Astrocyte (in vitro differentiated cells and primary cell): ENCODE data around the gene METRNL. TPM values are rescaled to one million over a fixed set of nuclear protein-coding genes. Genes with fewer than 3 reads are reported as not detected.
"Not testable (repeated sequence)": the region's sequence is repeated elsewhere in the genome, so short reads cannot be mapped to it uniquely, and the experiment has no call there.

ENCODE experiments used
- DNase-seq: peaks from one replicate; pipeline ENCODE4 v3.0.0-alpha.2; 2010; ENCODE audit warnings: low read depth
- FAIRE-seq: peaks from 2 replicates; lab custom pipeline; 2011; peaks lifted over from hg19 to GRCh38; lab: Jason Lieb, UNC
- H2AFZ ChIP-seq: 2 replicates; pipeline ENCODE4 v1.6.0; 2012; ENCODE audit warnings: low read depth, low read length, inconsistent platforms
- H3K27ac ChIP-seq: 2 replicates; pipeline ENCODE4 v1.5.1; 2011; ENCODE audit warnings: low read depth, low read length, inconsistent platforms
- H3K27me3 ChIP-seq: 2 replicates; pipeline ENCODE4 v1.6.0; 2011; ENCODE audit warnings: low read length, inconsistent platforms; ENCODE audit not compliant: insufficient read depth
- H3K36me3 ChIP-seq: 2 replicates; pipeline ENCODE4 v1.5.1; 2011; ENCODE audit warnings: low read length, inconsistent platforms; ENCODE audit not compliant: insufficient read depth
- H3K4me1 ChIP-seq: 2 replicates; pipeline ENCODE4 v1.5.1; 2011; ENCODE audit warnings: low read length, inconsistent platforms; ENCODE audit not compliant: insufficient read depth
- H3K4me2 ChIP-seq: 2 replicates; pipeline ENCODE4 v1.6.0; 2012; ENCODE audit warnings: low read length, inconsistent platforms
- H3K4me3 ChIP-seq: 2 replicates; pipeline ENCODE4 v1.5.1; 2011; ENCODE audit warnings: low read depth, mild to moderate bottlenecking, low read length, inconsistent platforms; ENCODE audit not compliant: insufficient read depth
- H3K79me2 ChIP-seq: 2 replicates; pipeline ENCODE4 v1.6.0; 2012; ENCODE audit warnings: mild to moderate bottlenecking, low read length, inconsistent platforms; ENCODE audit not compliant: insufficient read depth
- H3K9ac ChIP-seq: 2 replicates; pipeline ENCODE4 v1.6.0; 2012; ENCODE audit warnings: mild to moderate bottlenecking, low read length, inconsistent platforms
- H3K9me3 ChIP-seq: 2 replicates; pipeline ENCODE4 v1.5.1; 2012; ENCODE audit warnings: low read depth, mild to moderate bottlenecking, low read length, inconsistent platforms; ENCODE audit not compliant: insufficient read depth
- H4K20me1 ChIP-seq: 2 replicates; pipeline ENCODE4 v1.6.0; 2012; ENCODE audit warnings: low read length, inconsistent platforms; ENCODE audit not compliant: insufficient read depth
- H3K27ac Mint-ChIP-seq: one replicate; pipeline ENCODE4 v1.8.0; 2021; ENCODE audit warnings: mild to moderate bottlenecking, mixed read lengths; ENCODE audit not compliant: unreplicated experiment
- H3K27me3 Mint-ChIP-seq: one replicate; pipeline ENCODE4 v1.8.0; 2021; ENCODE audit warnings: low read depth, mixed read lengths; ENCODE audit not compliant: unreplicated experiment
- H3K36me3 Mint-ChIP-seq: one replicate; pipeline ENCODE4 v1.8.0; 2021; ENCODE audit warnings: low read depth, mixed read lengths; ENCODE audit not compliant: unreplicated experiment
- H3K4me1 Mint-ChIP-seq: one replicate; pipeline ENCODE4 v1.8.0; 2021; ENCODE audit warnings: low read depth, mixed read lengths; ENCODE audit not compliant: unreplicated experiment
- H3K4me3 Mint-ChIP-seq: one replicate; pipeline ENCODE4 v1.8.0; 2021; ENCODE audit warnings: mild to moderate bottlenecking, moderate library complexity, mixed read lengths; ENCODE audit not compliant: unreplicated experiment
- H3K9me3 Mint-ChIP-seq: one replicate; pipeline ENCODE4 v1.8.0; 2021; ENCODE audit warnings: mild to moderate bottlenecking, mixed read lengths; ENCODE audit not compliant: unreplicated experiment
- CTCF ChIP-seq: IDR thresholded peaks from 2 replicates; pipeline ENCODE4 v1.5.1; 2011; ENCODE audit warnings: low read depth, mild to moderate bottlenecking, inconsistent platforms, low read length, moderate library complexity; ENCODE audit not compliant: insufficient read depth
- EZH2 ChIP-seq: IDR thresholded peaks from 2 replicates; pipeline ENCODE4 v1.6.1; 2012; ENCODE audit warnings: mild to moderate bottlenecking, low read length, inconsistent platforms; ENCODE audit not compliant: insufficient read depth
- total RNA-seq: library from RNA; stranded (reverse); gene quantifications from 2 replicates; pipeline ENCODE4 v1.2.1, GENCODE V29; 2021

The METRNL gene
- total RNA-seq, 1 donor from 2014 or later, result 36.7 TPM

GRCh38 chr17:83054518-83055125 lies 24.8 kb upstream of the METRNL start:
- Mint-ChIP-seq H3K27ac (no peak overlapping the region), H3K4me3 (no peak overlapping the region), H3K27me3 (peaks cover 14% of the 10 kb centered on the region), H3K9me3 (no peaks in the 10 kb centered on the region), H3K36me3 (no peaks in the 10 kb centered on the region), H3K4me1 (peaks cover 9% of the 10 kb centered on the region)
- TF ChIP-seq EZH2 (no peak), CTCF (no peak)
- Histone ChIP-seq H3K27me3 (no peaks in the 10 kb centered on the region), H3K9ac (no peak overlapping the region), H3K4me3 (no peak overlapping the region), H4K20me1 (no peaks in the 10 kb centered on the region), H2AFZ (no peak overlapping the region), H3K4me1 (peaks cover 26% of the 10 kb centered on the region), H3K4me2 (no peak overlapping the region), H3K27ac (no peak overlapping the region), H3K79me2 (no peaks in the 10 kb centered on the region), H3K9me3 (no peaks in the 10 kb centered on the region), H3K36me3 (no peaks in the 10 kb centered on the region)
- FAIRE-seq (no peak), DNase-seq (no peak)

DNA sequence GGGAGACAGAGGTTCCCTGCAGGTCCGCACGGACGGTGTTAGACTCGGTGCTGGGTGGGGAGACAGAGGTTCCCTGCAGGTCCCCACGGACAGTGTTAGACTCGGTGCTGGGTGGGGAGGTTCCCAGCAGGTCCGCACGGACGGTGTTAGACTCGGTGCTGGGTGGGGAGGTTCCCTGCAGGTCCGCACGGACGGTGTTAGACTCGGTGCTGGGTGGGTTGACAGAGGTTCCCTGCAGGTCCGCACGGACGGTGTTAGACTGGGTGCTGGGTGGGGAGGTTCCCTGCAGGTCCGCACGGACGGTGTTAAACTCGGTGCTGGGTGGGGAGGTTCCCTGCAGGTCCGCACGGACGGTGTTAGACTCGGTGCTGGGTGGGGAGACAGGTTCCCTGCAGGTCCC lies 24.2 kb upstream of the METRNL start:
- H3K4me1 ChIP-seq, result peaks cover 26% of the 10 kb centered on the region
- H2AFZ ChIP-seq, FAIRE-seq, H4K20me1 ChIP-seq, H3K79me2 ChIP-seq, H3K4me2 ChIP-seq, H3K9me3 ChIP-seq, H3K9me3 Mint-ChIP-seq, H3K4me3 Mint-ChIP-seq, H3K27me3 ChIP-seq, H3K36me3 Mint-ChIP-seq, H3K27ac ChIP-seq, H3K27ac Mint-ChIP-seq, H3K9ac ChIP-seq, H3K4me3 ChIP-seq, H3K4me1 Mint-ChIP-seq, DNase-seq, H3K36me3 ChIP-seq: not testable (repeated sequence)
- H3K27me3 Mint-ChIP-seq, result peaks cover 17% of the 10 kb centered on the region

DNA sequence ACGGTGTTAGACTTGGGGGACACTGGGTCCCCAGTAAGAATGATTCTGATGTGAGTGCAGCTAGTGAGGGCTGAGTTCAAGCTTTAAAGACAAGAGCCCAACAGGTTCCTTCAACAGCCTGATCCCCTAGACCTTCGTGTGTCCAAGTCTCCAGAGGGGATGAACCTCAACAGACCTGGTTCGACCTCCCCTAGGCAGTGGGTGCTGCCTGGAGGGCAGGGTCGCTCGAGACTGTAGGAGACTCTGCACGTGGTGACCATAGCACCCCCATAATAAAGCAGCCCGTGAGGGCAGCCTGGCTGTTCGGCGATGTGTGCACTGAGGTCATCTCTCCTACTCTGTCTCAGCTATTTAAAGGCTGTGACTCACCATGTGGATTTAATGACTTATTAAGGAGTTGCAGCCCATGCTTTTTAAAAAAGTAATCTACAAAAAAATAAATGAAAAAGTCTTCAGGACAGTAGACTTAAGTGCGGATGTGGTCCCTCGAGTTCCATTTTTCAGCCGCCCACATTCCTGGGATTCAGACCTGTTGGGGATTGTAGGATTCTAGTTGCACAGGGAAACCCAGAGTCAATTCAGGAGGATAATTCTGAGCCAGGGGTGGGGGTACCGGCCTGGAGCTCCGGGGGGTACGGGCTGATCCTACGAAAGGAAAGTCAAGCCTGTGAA lies 23.4 kb upstream of the METRNL start:
- Histone ChIP-seq H3K36me3 (no peaks in the 10 kb centered on the region), H3K27ac (peak overlapping the region; percentile 57), H3K4me1 (peaks cover 25% of the 10 kb centered on the region), H3K27me3 (no peaks in the 10 kb centered on the region), H3K4me2 (peak overlapping the region; percentile 78), H2AFZ (peak overlapping the region; percentile 62), H3K9me3 (no peaks in the 10 kb centered on the region), H3K79me2 (no peaks in the 10 kb centered on the region), H3K9ac (peak overlapping the region; percentile 57), H3K4me3 (no peak overlapping the region), H4K20me1 (no peaks in the 10 kb centered on the region)
- Mint-ChIP-seq H3K36me3 (no peaks in the 10 kb centered on the region), H3K4me1 (peaks cover 8% of the 10 kb centered on the region), H3K4me3 (no peak overlapping the region), H3K27ac (no peak overlapping the region), H3K27me3 (peaks cover 20% of the 10 kb centered on the region), H3K9me3 (no peaks in the 10 kb centered on the region)
- peak; percentile 88 for DNase-seq
- peak; percentile 82 for FAIRE-seq
- TF ChIP-seq EZH2 (no peak), CTCF (no peak)
